ENCODE results near the gene MSANTD1.

MSANTD1 gene

GRCh38 chr4:3302786-3303564 lies 54.0 kb downstream of the MSANTD1 start:
- DNase-seq (ENCODE audit: low read depth in 2 of 2): no peak

GRCh38 chr4:3303565-3303824 lies 54.5 kb downstream of the MSANTD1 start:
- no peak for DNase-seq (ENCODE audit: low read depth in 2 of 2)

GRCh38 chr4:3303923-3304710 lies 55.2 kb downstream of the MSANTD1 start:
- DNase-seq (ENCODE audit: low read depth in 2 of 2): no peak

GRCh38 chr4:3304831-3305609 lies 56.1 kb downstream of the MSANTD1 start:
- DNase-seq (ENCODE audit: low read depth in 2 of 2): no peak

- DNase-seq (ENCODE audit: low read depth in 2 of 2): no peak
These were observed 56.8 kb downstream of the MSANTD1 start for GRCh38 chr4:3305610-3306371.

All from stimulated activated CD8-positive, alpha-beta memory T cell treated with anti-CD3 and anti-CD28 coated beads, Interleukin-2, amount 100 ng/mL, for 1 hour (primary cell).